HCT116 (cell line): ENCODE measurements around the gene SCN4A. TPM values are rescaled to one million over a fixed set of nuclear protein-coding genes. Genes with fewer than 3 reads are reported as not detected.

ENCODE experiments used
- ATAC-seq: fragments of 200-7000 bp; cut with Tn5 transposase; 2 replicates; pipeline ENCODE4 v1.9.1; 2020; ENCODE audit warnings: mild to moderate bottlenecking, moderate library complexity
- BruUV-seq: library from RNA; stranded (reverse); fragments of 400-500 nt; replicated peaks from 2 replicates; lab custom pipeline; 2021; lab: Mats Ljungman, UMichigan
- CTCF ChIA-PET: fragments of 300-600 bp; sonication (Branson Sonifier 250); formaldehyde crosslinking; loops from one replicate; lab custom pipeline; 2021; ENCODE audit warnings: antibody characterized with exemption; lab: Charles Lee
- POLR2A ChIA-PET: fragments of 300-600, 350-600 bp; sonication (Branson Sonifier 250); formaldehyde crosslinking; loops from one replicate; lab custom pipeline; 2021; ENCODE audit warnings: antibody characterized with exemption; lab: Charles Lee
- RAD21 ChIA-PET, 2 experiments: fragments of 300-600 bp; sonication (Branson Sonifier 250); formaldehyde crosslinking; loops; one replicate each; lab custom pipeline; 2023; ENCODE audit warnings: low total read pairs in 2 of 2; ENCODE audit not compliant: uncharacterized antibody in 2 of 2, unreplicated experiment in 2 of 2, low non-redundant PET in 1 of 2; lab: Charles Lee
- DNase-seq: peaks from one replicate; pipeline ENCODE4 v3.0.0-alpha.2; 2010; ENCODE audit warnings: low read depth, low spot score
- H2AFZ ChIP-seq: fragments of 200-600 bp; shearing (Covaris generic), sonication (generic); 2 replicates; pipeline ENCODE4 v1.6.1; 2017; ENCODE audit warnings: low read depth, mixed run types, mixed read lengths, antibody characterized with exemption, low read length; ENCODE audit not compliant: poor library complexity, severe bottlenecking
- H3K27ac ChIP-seq: 2 replicates; pipeline ENCODE4 v1.5.1; 2012; ENCODE audit warnings: low read depth, low read length
- H3K27me3 ChIP-seq: fragments of 200-600 bp; sonication (generic); 2 replicates; pipeline ENCODE4 v1.6.1; 2016; ENCODE audit warnings: mixed run types, low read length, mixed read lengths; ENCODE audit not compliant: insufficient read depth
- H3K36me3 ChIP-seq, 2 experiments: fragments of 200-500 bp in 1 of 2; fragments of 200-600 bp in 1 of 2; sonication (Bioruptor generic) in 1 of 2; sonication (generic) in 1 of 2; 2 replicates each; pipeline versions ENCODE4 v1.5.1 to v1.6.1; 2014 to 2016; ENCODE audit warnings: low read length in 2 of 2, inconsistent platforms in 1 of 2, mixed read lengths in 1 of 2, mixed run types in 1 of 2; ENCODE audit not compliant: insufficient read depth in 2 of 2, control insufficient read depth in 1 of 2
- H3K4me1 ChIP-seq, 2 experiments: fragments of 200-600 bp in 1 of 2; sonication (generic) in 1 of 2; 2 replicates each; pipeline versions ENCODE4 v1.5.1 to v1.6.1; 2012 to 2017; ENCODE audit warnings: low read length in 2 of 2, inconsistent platforms in 1 of 2, mild to moderate bottlenecking in 1 of 2, mixed read lengths in 1 of 2, mixed run types in 1 of 2, moderate library complexity in 1 of 2; ENCODE audit not compliant: insufficient read depth in 2 of 2, control insufficient read depth in 1 of 2
- H3K4me2 ChIP-seq: fragments of 200-600 bp; sonication (generic); 2 replicates; pipeline ENCODE4 v1.6.1; 2017; ENCODE audit warnings: mixed run types, low read length, mixed read lengths
- H3K4me3 ChIP-seq, 2 experiments: fragments of 200-600 bp in 1 of 2; sonication (generic) in 1 of 2; replicated peaks in 1 of 2; 2 replicates each; pipeline ENCODE4 v1.5.1; 2011 to 2016; ENCODE audit warnings: low read length in 2 of 2, control low read depth in 1 of 2, low read depth in 1 of 2, mild to moderate bottlenecking in 1 of 2, mixed read lengths in 1 of 2, mixed run types in 1 of 2
- H3K79me2 ChIP-seq: fragments of 200-600 bp; sonication (generic); 2 replicates; pipeline ENCODE4 v1.6.1; 2017; ENCODE audit warnings: mild to moderate bottlenecking, mixed run types, low read length, moderate library complexity, mixed read lengths; ENCODE audit not compliant: insufficient read depth
- H3K9ac ChIP-seq: fragments of 200-600 bp; sonication (generic); 2 replicates; pipeline ENCODE4 v1.6.1; 2016; ENCODE audit warnings: low read length, mixed read lengths
- H3K9me2 ChIP-seq: fragments of 200-600 bp; sonication (generic), shearing (Covaris generic); 2 replicates; pipeline ENCODE4 v1.6.1; 2017; ENCODE audit warnings: mixed run types, mild to moderate bottlenecking, moderate library complexity; ENCODE audit not compliant: insufficient read depth
- H3K9me3 ChIP-seq, 2 experiments: fragments of 200-500 bp in 1 of 2; fragments of 200-600 bp in 1 of 2; sonication (Bioruptor generic) in 1 of 2; sonication (generic) in 1 of 2; 2 replicates each; pipeline ENCODE4 v1.6.1; 2014 to 2017; ENCODE audit warnings: low read length in 2 of 2, mixed read lengths in 2 of 2, inconsistent platforms in 1 of 2, low read depth in 1 of 2, mild to moderate bottlenecking in 1 of 2, mixed run types in 1 of 2, moderate library complexity in 1 of 2; ENCODE audit not compliant: control insufficient read depth in 1 of 2, insufficient read depth in 1 of 2
- H4K20me1 ChIP-seq: fragments of 200-600 bp; sonication (generic), shearing (Covaris generic); 2 replicates; pipeline ENCODE4 v1.6.1; 2017; ENCODE audit warnings: mixed run types, mild to moderate bottlenecking, moderate library complexity; ENCODE audit not compliant: insufficient read depth
- ATF3 ChIP-seq: IDR thresholded peaks from 2 replicates; pipeline ENCODE4 v1.6.1; 2012
- CBX3 ChIP-seq: IDR thresholded peaks from 2 replicates; pipeline ENCODE4 v1.6.1; 2012; ENCODE audit warnings: low read depth
- CEBPB ChIP-seq: IDR thresholded peaks from 2 replicates; pipeline ENCODE4 v1.6.1; 2012; ENCODE audit warnings: low read depth
- CTCF ChIP-seq, 3 experiments: fragments of 200-600 bp in 1 of 3; sonication (generic) in 1 of 3; IDR thresholded peaks in 2 of 3; conservative IDR thresholded peaks in 1 of 3; 2 replicates each; pipeline ENCODE4 v1.5.1; 2012 to 2017; ENCODE audit warnings: low read depth in 2 of 3, low read length in 2 of 3, antibody characterized with exemption in 1 of 3, borderline replicate concordance in 1 of 3, control low read depth in 1 of 3, mild to moderate bottlenecking in 1 of 3, mixed read lengths in 1 of 3, mixed run types in 1 of 3, moderate library complexity in 1 of 3; ENCODE audit not compliant: insufficient read depth in 1 of 3
- EZH2 ChIP-seq: fragments of 200-600 bp; sonication (generic); IDR thresholded peaks from 2 replicates; pipeline ENCODE4 v1.6.1; 2017; ENCODE audit warnings: antibody characterized with exemption, mixed run types
- EZH2phosphoT487 ChIP-seq: fragments of 200-600 bp; IDR thresholded peaks from 2 replicates; pipeline ENCODE4 v1.6.1; 2018; ENCODE audit warnings: antibody characterized with exemption, borderline replicate concordance
- FOSL1 ChIP-seq: IDR thresholded peaks from 2 replicates; pipeline ENCODE4 v1.6.1; 2012; ENCODE audit warnings: low read depth
- JUND ChIP-seq: IDR thresholded peaks from 2 replicates; pipeline ENCODE4 v1.6.1; 2012
- POLR2AphosphoS5 ChIP-seq: IDR thresholded peaks from 2 replicates; pipeline ENCODE4 v1.6.1; 2011; ENCODE audit warnings: mild to moderate bottlenecking, low read depth, low read length, moderate library complexity
- RAD21 ChIP-seq: IDR thresholded peaks from 2 replicates; pipeline ENCODE4 v1.6.1; 2012; ENCODE audit warnings: low read depth, mild to moderate bottlenecking
- SIN3A ChIP-seq: IDR thresholded peaks from 2 replicates; pipeline ENCODE4 v1.6.1; 2012; ENCODE audit warnings: low read depth
- intact Hi-C: fragments of 100-400 bp; cut with micrococcal nuclease; formaldehyde crosslinking; loops from 2 replicates; pipeline ENCODE4 v1.10.0; 2022
- total RNA-seq: library from RNA; stranded (reverse); gene quantifications from one replicate; pipeline ENCODE4 v1.2.1, GENCODE V29; 2021; ENCODE audit not compliant: unreplicated experiment
- TF ChIP-seq, protein P1 (sequence below): IDR thresholded peaks from 2 replicates; pipeline ENCODE4 v1.6.1; 2012; ENCODE audit warnings: low read depth
- TF ChIP-seq, protein P2 (sequence below): IDR thresholded peaks from 2 replicates; pipeline ENCODE4 v1.6.1; 2012

The SCN4A gene
- total RNA-seq, 1 experiment from 2014 or later: 2.7 TPM

GRCh38 chr17:63993368-63993985, 20.8 kb upstream of the SCN4A start:
- H3K9me2 ChIP-seq: no peaks in the 10 kb centered on the region
- no peaks in the 10 kb centered on the region for H4K20me1 ChIP-seq
- H3K9ac ChIP-seq: no peak overlapping the region
- intact Hi-C loops: no loop called here
- POLR2A ChIA-PET: no interaction called here
- no peaks in the 10 kb centered on the region for H3K79me2 ChIP-seq
- no peak overlapping the region for H3K27ac ChIP-seq
- DNase-seq: no peak
- H3K4me3 ChIP-seq: no peak overlapping the region
- H3K27me3 ChIP-seq: peaks cover 41% of the 10 kb centered on the region; the same call in 1 of the 2 replicates
- H3K9me3 ChIP-seq: no peaks in the 10 kb centered on the region
- H2AFZ ChIP-seq: no peak overlapping the region
- peaks cover 2 to 8% of the 10 kb centered on the region in 2 experiments; a peak in 2 of 4 replicates for H3K4me1 ChIP-seq
- RAD21 ChIA-PET: no interaction called here
- H3K4me2 ChIP-seq: no peak overlapping the region
- no TSS peak for BruUV-seq
- no peaks in the 10 kb centered on the region for H3K36me3 ChIP-seq
- CTCF ChIA-PET: interaction anchor here (0.6 to 2.5 kb wide), 6 partner anchors 8 to 294 kb away, joined by 3 to 9 read pairs (median 6); partner anchors contain the start of gene ICAM2
- ATAC-seq: no peak
- TF ChIP-seq CTCF (IDR thresholded peaks at IDR 0.05 in 2 of 3, conservative IDR thresholded peaks at IDR 0.05 in 1 of 3; ENCODE audit: borderline replicate concordance in 1 of 3, insufficient read depth in 1 of 3, low read depth in 2 of 3, low read length in 2 of 3) (0 out of 6 replicates have a peak, but pooled peaks of 2 of the 3 experiments have one; percentile 2 to 19), ATF3 (no peak)

DNA sequence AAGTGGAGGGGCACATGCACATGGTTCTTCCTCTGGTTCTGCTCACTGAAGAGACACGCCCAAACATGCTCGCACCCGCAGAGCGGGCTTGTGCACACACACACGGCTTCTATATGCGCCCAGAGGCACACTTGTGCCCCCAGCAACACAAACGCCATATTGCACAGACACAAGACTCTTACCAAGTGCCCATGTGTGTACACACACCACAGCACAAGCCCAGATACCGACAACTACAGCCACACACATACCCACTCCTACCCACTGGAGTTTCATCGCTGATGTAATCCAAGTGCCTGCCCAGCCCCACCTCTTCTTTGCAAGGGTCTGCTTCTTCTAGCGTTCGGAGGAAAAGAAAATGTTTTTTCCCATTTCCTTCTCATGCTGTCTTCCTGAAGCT, 18.9 kb upstream of the SCN4A start:
- Histone ChIP-seq H3K27me3 (peaks cover 37% of the 10 kb centered on the region; the same call in 1 of the 2 replicates), H3K79me2 (no peaks in the 10 kb centered on the region), H2AFZ (no peak overlapping the region), H3K4me3 (no peak overlapping the region), H4K20me1 (no peaks in the 10 kb centered on the region), H3K27ac (no peak overlapping the region), H3K4me1 (peaks cover 2 to 8% of the 10 kb centered on the region in 2 experiments; a peak in 2 of 4 replicates), H3K4me2 (no peak overlapping the region), H3K9me3 (no peaks in the 10 kb centered on the region), H3K9me2 (no peaks in the 10 kb centered on the region), H3K36me3 (no peaks in the 10 kb centered on the region), H3K9ac (no peak overlapping the region)
- POLR2A ChIA-PET: no interaction called here
- RAD21 ChIA-PET: interaction anchor here in 1 of 2 experiments (1.6 kb wide), 1 partner anchor 72 kb away, joined by 6 read pairs; no protein-coding TSS in a partner anchor
- no peak for TF ChIP-seq EZH2phosphoT487
- TF ChIP-seq ATF3: no peak
- no peak for TF ChIP-seq CBX3
- TF ChIP-seq, protein P1, sequence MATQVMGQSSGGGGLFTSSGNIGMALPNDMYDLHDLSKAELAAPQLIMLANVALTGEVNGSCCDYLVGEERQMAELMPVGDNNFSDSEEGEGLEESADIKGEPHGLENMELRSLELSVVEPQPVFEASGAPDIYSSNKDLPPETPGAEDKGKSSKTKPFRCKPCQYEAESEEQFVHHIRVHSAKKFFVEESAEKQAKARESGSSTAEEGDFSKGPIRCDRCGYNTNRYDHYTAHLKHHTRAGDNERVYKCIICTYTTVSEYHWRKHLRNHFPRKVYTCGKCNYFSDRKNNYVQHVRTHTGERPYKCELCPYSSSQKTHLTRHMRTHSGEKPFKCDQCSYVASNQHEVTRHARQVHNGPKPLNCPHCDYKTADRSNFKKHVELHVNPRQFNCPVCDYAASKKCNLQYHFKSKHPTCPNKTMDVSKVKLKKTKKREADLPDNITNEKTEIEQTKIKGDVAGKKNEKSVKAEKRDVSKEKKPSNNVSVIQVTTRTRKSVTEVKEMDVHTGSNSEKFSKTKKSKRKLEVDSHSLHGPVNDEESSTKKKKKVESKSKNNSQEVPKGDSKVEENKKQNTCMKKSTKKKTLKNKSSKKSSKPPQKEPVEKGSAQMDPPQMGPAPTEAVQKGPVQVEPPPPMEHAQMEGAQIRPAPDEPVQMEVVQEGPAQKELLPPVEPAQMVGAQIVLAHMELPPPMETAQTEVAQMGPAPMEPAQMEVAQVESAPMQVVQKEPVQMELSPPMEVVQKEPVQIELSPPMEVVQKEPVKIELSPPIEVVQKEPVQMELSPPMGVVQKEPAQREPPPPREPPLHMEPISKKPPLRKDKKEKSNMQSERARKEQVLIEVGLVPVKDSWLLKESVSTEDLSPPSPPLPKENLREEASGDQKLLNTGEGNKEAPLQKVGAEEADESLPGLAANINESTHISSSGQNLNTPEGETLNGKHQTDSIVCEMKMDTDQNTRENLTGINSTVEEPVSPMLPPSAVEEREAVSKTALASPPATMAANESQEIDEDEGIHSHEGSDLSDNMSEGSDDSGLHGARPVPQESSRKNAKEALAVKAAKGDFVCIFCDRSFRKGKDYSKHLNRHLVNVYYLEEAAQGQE: no peak
- TF ChIP-seq, protein P2, sequence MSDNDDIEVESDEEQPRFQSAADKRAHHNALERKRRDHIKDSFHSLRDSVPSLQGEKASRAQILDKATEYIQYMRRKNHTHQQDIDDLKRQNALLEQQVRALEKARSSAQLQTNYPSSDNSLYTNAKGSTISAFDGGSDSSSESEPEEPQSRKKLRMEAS: no peak
- TF ChIP-seq RAD21: no peak
- TF ChIP-seq CEBPB: no peak
- TF ChIP-seq FOSL1: no peak
- TF ChIP-seq EZH2: no peak
- TF ChIP-seq SIN3A: no peak
- no peak for TF ChIP-seq POLR2AphosphoS5
- TF ChIP-seq JUND: no peak
- no TSS peak for BruUV-seq
- intact Hi-C loops: no loop called here
- ATAC-seq: no peak
- CTCF ChIA-PET: no interaction called here
- no peak for DNase-seq
